Testis (tissue), 2 donors: ENCODE measurements around the gene MAGEA1.

Experiments
- POLR2A ChIP-seq: fragments of 450-650 bp; IDR thresholded peaks from one replicate; pipeline ENCODE4 v1.6.1; 2017; ENCODE audit warnings: antibody characterized with exemption, mild to moderate bottlenecking, moderate library complexity
- TF ChIP-seq, protein P1 (sequence below), 3 experiments: fragments of 450-650 bp in 2 of 3; fragments of 200-600 bp in 1 of 3; sonication (generic) in 1 of 3; IDR thresholded peaks; one replicate each; pipeline ENCODE4 v1.5.1; 2016 to 2019; ENCODE audit warnings: antibody characterized with exemption in 3 of 3, mild to moderate bottlenecking in 2 of 3, moderate library complexity in 1 of 3

DNA sequence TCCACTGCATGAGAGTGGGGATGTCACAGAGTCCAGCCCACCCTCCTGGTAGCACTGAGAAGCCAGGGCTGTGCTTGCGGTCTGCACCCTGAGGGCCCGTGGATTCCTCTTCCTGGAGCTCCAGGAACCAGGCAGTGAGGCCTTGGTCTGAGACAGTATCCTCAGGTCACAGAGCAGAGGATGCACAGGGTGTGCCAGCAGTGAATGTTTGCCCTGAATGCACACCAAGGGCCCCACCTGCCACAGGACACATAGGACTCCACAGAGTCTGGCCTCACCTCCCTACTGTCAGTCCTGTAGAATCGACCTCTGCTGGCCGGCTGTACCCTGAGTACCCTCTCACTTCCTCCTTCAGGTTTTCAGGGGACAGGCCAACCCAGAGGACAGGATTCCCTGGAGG, 2.7 kb downstream of the MAGEA1 start:
- TF ChIP-seq, protein P1, sequence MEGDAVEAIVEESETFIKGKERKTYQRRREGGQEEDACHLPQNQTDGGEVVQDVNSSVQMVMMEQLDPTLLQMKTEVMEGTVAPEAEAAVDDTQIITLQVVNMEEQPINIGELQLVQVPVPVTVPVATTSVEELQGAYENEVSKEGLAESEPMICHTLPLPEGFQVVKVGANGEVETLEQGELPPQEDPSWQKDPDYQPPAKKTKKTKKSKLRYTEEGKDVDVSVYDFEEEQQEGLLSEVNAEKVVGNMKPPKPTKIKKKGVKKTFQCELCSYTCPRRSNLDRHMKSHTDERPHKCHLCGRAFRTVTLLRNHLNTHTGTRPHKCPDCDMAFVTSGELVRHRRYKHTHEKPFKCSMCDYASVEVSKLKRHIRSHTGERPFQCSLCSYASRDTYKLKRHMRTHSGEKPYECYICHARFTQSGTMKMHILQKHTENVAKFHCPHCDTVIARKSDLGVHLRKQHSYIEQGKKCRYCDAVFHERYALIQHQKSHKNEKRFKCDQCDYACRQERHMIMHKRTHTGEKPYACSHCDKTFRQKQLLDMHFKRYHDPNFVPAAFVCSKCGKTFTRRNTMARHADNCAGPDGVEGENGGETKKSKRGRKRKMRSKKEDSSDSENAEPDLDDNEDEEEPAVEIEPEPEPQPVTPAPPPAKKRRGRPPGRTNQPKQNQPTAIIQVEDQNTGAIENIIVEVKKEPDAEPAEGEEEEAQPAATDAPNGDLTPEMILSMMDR (IDR thresholded peaks at IDR 0.05), result no peak
- no peak for TF ChIP-seq POLR2A
